Activated naive CD4-positive, alpha-beta T cell treated with anti-CD3 and anti-CD28 coated beads for 36 hours (primary cell): Measurements from ENCODE around the gene ABHD15. TPM values are rescaled to one million over a fixed set of nuclear protein-coding genes. Genes with fewer than 3 reads are reported as not detected.
A peak's percentile ranks its signal among the peaks of the same experiment; 100 is the strongest.

ENCODE experiments used
- CTCF ChIA-PET: fragments of 350-600 bp; sonication (Branson Sonifier 250); formaldehyde crosslinking; loops from one replicate; lab custom pipeline; 2021; ENCODE audit warnings: antibody characterized with exemption; lab: Charles Lee
- DNase-seq: peaks from one replicate; pipeline ENCODE4 v3.0.0-alpha.2; 2020
- H3K27ac Mint-ChIP-seq: one replicate; pipeline ENCODE4 v1.8.0; 2021; ENCODE audit warnings: mild to moderate bottlenecking, mixed read lengths
- H3K27me3 Mint-ChIP-seq: one replicate; pipeline ENCODE4 v1.8.0; 2021; ENCODE audit warnings: low read depth, mixed read lengths
- H3K36me3 Mint-ChIP-seq: one replicate; pipeline ENCODE4 v1.8.0; 2021; ENCODE audit warnings: low read depth, mixed read lengths
- H3K4me1 Mint-ChIP-seq: one replicate; pipeline ENCODE4 v1.8.0; 2021; ENCODE audit warnings: low read depth, mixed read lengths
- H3K4me3 Mint-ChIP-seq: one replicate; pipeline ENCODE4 v1.8.0; 2021; ENCODE audit warnings: mild to moderate bottlenecking, moderate library complexity, mixed read lengths
- H3K9me3 Mint-ChIP-seq: one replicate; pipeline ENCODE4 v1.8.0; 2021; ENCODE audit warnings: mixed read lengths
- intact Hi-C: fragments of 100-400 bp; cut with micrococcal nuclease; formaldehyde crosslinking; loops from one replicate; pipeline ENCODE4 v1.15.1; 2023
- total RNA-seq, 2 experiments: library from RNA; stranded (reverse); gene quantifications; one replicate each; pipeline ENCODE4 v1.2.3, GENCODE V29; 2021

ABHD15 gene
- total RNA-seq, 2 experiments from 2014 or later, result 3.7 to 4.0 TPM

DNA sequence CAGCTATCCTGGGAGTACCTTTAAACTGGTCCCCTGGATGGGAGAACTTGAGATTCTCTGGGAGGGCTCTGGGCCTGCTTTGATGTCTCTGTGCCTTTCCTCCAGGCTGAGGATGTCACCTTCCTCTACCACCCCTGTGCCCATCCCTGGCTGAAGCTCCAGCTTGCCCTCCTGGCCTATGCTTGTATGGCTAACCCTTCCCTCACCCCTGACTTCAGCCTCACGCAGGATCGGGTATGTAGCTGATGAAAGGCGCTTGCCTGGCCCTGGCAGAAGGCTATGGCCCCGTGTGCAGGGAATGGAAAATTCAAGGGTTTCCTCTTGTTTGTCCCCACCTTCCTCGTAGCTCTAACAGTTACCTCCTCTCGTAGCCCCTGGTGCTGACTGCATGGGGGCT is 4.6 kb upstream of the ABHD15 start:
- H3K27ac Mint-ChIP-seq, result no peak overlapping the region
- no peaks in the 10 kb centered on the region for H3K27me3 Mint-ChIP-seq
- H3K36me3 Mint-ChIP-seq, result peaks cover 8% of the 10 kb centered on the region
- DNase-seq, result no peak
- no peaks in the 10 kb centered on the region for H3K9me3 Mint-ChIP-seq
- H3K4me1 Mint-ChIP-seq, result peaks cover 5% of the 10 kb centered on the region
- H3K4me3 Mint-ChIP-seq, result no peak overlapping the region
- intact Hi-C loops, result no loop called here
- CTCF ChIA-PET, result interaction anchor here (0.6 to 2.6 kb wide), 6 partner anchors 9 to 208 kb away, joined by 3 to 14 read pairs (median 4); partner anchors contain the start of gene ANKRD13B

DNA sequence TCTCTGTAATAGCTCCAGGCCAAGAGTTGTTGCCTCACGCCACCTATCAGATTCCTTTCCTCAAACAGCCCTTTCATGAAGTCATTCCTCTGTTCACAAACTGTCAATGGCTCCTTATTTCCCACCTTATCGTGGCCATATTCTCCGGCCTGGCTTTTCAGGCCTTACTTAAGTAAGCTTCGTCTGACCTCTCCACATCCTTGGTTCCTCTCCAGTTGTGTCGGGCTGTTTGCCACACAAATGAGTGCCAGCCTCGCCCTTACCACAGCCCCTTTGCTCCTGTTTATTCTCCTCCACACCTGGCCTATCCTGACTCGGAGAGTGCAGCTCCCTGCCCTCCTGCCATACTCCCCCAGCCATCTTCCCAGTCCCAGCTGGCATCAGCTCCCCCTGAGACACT is 3.7 kb upstream of the ABHD15 start:
- Mint-ChIP-seq H3K27ac (no peak overlapping the region), H3K9me3 (no peaks in the 10 kb centered on the region), H3K27me3 (no peaks in the 10 kb centered on the region), H3K4me3 (no peak overlapping the region), H3K36me3 (peaks cover 8% of the 10 kb centered on the region), H3K4me1 (peaks cover 10% of the 10 kb centered on the region)
- CTCF ChIA-PET, result interaction anchor here (1.1 to 3.7 kb wide), 5 partner anchors 10 to 201 kb away, joined by 3 to 20 read pairs (median 11); partner anchors contain the start of gene ANKRD13B
- intact Hi-C loops, result no loop called here
- DNase-seq, result no peak

DNA sequence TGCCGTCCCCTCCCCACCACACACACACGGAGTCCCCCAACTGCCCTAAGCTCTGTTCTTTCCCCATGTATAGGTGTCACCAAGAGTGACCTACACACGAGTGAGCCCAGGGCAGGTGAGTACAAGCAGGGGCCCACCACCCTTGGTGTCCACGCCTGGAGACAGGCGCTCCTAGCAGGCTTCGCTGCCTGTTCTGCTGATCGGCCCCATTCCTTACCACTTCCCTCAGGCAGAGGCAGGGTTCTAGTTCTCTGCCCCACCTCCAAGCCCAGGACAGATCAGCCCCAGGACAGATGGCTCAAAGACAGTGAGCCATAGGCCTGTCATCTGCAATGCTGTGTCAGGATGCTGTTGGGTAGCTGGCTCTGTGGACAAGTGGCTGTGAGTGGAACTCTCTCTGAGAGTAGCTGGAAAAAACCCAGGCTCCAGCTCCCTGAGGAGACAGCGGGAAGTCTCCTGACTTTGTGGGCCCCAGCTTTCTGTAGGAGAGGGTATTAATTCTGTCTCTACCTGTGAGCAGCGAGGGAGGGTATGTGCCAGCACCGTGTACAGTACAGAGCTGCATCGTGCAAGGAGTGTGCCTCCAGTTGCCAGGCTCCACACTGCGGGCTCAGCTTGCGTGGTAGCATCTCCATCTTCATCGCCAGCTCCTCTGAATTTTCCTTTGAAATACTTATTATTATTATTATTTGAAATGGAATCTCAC is 2.6 kb upstream of the ABHD15 start:
- Mint-ChIP-seq H3K4me1 (peaks cover 12% of the 10 kb centered on the region), H3K27ac (no peak overlapping the region), H3K4me3 (peak overlapping the region; percentile 79), H3K9me3 (no peaks in the 10 kb centered on the region), H3K27me3 (no peaks in the 10 kb centered on the region), H3K36me3 (peaks cover 8% of the 10 kb centered on the region)
- no peak for DNase-seq
- CTCF ChIA-PET, result interaction anchor here (0.9 to 3.7 kb wide), 9 partner anchors 9 to 200 kb away, joined by 3 to 20 read pairs (median 4); partner anchors contain the start of gene ANKRD13B
- intact Hi-C loops, result loop anchor here (1.0 to 10.0 kb wide), 5 partner anchors 193 to 845 kb away; partner anchors contain the start of genes NEK8, SSH2 and TLCD1

DNA sequence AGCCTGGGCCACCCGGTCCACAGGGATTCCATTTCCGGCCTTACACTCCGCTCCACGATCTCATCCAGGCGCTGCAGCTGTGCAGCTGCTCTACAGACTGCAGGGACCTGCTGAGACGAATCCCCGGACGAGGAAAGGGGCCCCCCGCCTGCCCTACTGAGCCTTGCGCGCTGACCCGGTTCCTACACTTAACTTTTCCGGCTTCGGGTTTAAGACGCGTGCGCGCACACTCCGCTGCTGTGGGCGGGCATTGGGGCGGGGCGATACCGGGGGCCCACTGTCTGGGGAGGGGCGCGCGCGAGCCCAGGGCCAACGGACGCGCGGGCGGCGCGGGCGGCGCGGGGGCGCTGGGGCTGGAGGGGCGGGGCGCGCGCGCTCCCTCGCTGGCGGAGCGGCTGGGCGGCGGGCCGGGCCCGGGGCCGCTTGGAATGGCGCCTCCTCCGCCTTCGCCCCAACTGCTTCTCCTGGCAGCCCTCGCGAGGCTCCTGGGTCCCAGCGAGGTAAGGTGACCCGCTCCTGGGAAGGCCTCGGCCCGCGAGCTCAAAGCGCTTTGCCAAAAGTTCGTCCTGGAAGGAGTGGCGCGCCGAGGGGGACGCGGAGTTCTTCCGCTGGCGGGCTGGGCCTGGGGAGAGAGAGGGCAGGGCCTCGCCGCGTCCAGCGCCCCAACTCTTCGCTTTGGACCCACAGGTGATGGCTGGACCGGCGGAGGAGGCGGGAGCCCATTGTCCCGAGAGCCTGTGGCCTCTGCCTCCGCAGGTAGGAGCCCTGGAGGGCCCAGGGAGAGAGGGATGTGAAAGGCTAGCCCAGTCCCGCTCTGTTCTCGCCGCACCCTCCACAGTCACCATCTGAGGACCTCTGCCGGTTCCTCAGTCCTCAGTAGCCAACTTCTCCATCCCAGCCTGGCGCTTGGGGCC is 1.8 kb upstream of the ABHD15 start, which contains the start of gene TP53I13:
Gene TP53I13 (plus strand): TSS at position 371 of the 914 bp plus-strand sequence. CDS start 58 bp downstream, at position 429.
- CTCF ChIA-PET, result interaction anchor here (1.0 to 4.6 kb wide), 12 partner anchors 10 to 199 kb away, joined by 3 to 37 read pairs (median 5); partner anchors contain the start of gene ANKRD13B

DNA sequence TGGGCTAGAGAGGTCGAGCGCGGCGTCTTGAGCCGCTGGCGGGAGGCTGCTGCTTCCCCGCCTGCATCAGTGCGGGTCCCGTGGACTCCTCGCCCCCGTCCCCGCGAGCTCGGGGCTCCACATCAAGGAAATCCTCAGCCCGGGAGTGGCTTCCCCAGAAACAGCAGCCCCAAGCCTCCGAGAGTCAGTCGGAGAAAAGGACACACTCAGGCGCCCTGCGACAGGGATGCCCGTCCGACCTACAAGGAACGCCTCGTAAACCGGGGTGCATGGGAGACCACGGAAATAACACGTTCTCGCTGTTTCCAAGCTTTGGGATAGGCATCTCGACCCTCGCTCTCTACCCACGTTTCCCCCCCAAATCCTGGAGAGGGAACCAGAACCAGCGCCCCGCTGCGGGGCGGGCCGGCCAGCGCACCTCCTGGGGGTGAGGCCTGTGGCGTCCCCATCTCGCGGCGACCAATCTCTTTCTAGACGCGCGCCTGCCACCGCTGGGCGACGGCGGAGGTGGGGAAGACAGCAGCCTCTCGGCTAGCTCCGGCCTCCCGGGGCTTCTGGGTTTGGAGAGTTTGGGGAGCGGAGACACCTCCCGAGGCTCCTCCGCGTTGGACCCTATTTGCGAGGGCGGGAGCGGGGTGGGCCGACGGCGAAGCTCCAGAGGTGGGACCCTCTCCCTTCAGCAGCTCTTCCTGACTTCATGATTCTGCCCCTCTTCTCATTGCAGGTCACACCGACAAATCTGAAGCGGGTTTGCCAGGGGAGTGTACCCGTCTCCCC is 905 bp upstream of the ABHD15 start:
- peak overlapping the region; percentile 88 for H3K27ac Mint-ChIP-seq
- H3K9me3 Mint-ChIP-seq, result no peaks in the 10 kb centered on the region
- peak overlapping the region; percentile 94 for H3K4me3 Mint-ChIP-seq
- intact Hi-C loops, result loop anchor here (1.0 to 10.0 kb wide), 8 partner anchors 24 to 843 kb away; partner anchors contain the start of genes NEK8, NUFIP2, SSH2 and TAOK1
- peaks cover 12% of the 10 kb centered on the region for H3K4me1 Mint-ChIP-seq
- peak; percentile 83 for DNase-seq
- peaks cover 3% of the 10 kb centered on the region for H3K36me3 Mint-ChIP-seq
- no peaks in the 10 kb centered on the region for H3K27me3 Mint-ChIP-seq
- CTCF ChIA-PET, result interaction anchor here (1.2 to 4.6 kb wide), 5 partner anchors 12 to 198 kb away, joined by 3 to 37 read pairs (median 6); no protein-coding TSS in a partner anchor

More for the DNA sequence above, 1.8 kb upstream of the ABHD15 start, which contains the start of gene TP53I13:
- H3K9me3 Mint-ChIP-seq, result no peaks in the 10 kb centered on the region
- peaks cover 8% of the 10 kb centered on the region for H3K36me3 Mint-ChIP-seq
- intact Hi-C loops, result loop anchor here (1.0 to 10.0 kb wide), 7 partner anchors 23 to 844 kb away; partner anchors contain the start of genes NEK8, NUFIP2, SSH2 and TLCD1
- H3K4me3 Mint-ChIP-seq, result peak within 1 kb of the TSS; percentile 94
- H3K4me1 Mint-ChIP-seq, result peaks cover 12% of the 10 kb centered on the region
- no peaks in the 10 kb centered on the region for H3K27me3 Mint-ChIP-seq
- peak within 1 kb of the TSS; percentile 88 for H3K27ac Mint-ChIP-seq
- DNase-seq, result peak; percentile 91

DNA sequence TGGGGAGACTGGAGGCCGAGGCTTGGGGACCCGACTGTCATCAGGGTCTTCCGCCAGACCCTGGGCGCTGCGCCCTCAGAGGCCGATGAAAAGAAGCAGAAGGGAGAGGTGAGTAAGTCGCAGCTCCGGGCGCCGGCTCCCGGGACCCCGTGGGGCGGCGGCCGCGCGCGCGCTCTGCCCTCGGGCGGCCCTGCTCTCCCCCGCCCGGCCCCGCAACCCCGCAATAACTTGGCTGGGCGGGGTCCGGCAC is 392 bp upstream of the ABHD15 start:
- CTCF ChIA-PET, result interaction anchor here (0.6 to 4.6 kb wide), 10 partner anchors 12 to 363 kb away, joined by 3 to 37 read pairs (median 4); partner anchors contain the start of gene SSH2
- intact Hi-C loops, result loop anchor here (1.0 to 10.0 kb wide), 6 partner anchors 48 to 842 kb away; partner anchors contain the start of genes NEK8, SSH2, TAOK1 and TLCD1
- Mint-ChIP-seq H3K4me1 (peaks cover 12% of the 10 kb centered on the region), H3K27ac (peak overlapping the region; percentile 75), H3K27me3 (no peaks in the 10 kb centered on the region), H3K9me3 (no peaks in the 10 kb centered on the region), H3K4me3 (peak overlapping the region; percentile 94), H3K36me3 (peaks cover 7% of the 10 kb centered on the region)
- no peak for DNase-seq

DNA sequence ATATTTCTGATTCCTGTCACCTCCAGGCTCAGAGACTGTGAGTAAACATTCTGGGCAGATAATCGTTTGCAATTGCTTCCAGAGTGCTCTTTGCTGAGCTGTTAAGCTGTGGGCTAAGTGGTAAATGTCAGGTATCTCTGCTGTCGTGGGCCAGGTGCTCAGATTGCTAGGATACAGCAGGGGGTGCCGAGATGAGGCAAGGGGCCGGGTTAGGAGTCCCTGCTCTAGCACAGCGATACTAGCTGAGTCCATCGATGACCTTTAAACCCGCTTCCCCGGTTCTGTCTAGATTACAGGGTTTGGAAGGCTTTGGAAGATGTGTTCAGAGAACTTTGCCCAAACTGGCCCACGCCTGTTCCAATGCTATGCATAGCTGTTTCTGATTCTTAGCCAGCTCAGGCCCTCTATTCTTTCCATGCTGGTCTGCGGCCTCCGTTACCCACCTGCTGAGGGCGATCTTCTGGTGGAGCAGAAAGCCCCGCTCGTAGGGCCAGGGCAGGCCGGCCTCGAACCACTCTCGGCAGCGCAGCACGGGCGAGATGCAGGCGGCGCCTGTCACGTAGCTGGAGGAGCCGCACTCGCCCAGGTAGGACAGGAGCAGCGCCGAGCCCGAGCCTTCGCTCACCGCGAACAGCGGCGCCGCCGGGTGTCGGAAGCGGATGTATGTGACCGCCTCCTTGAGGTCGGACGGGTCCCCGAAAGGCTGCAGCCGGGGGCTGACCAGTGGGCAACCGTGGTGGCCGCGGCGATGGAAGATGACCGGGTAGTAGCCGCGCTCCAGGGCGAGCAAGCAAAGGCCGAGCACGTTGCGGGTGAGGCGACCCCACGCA is 979 bp downstream of the ABHD15 start:
- Mint-ChIP-seq H3K36me3 (peaks cover 12% of the 10 kb centered on the region), H3K9me3 (no peaks in the 10 kb centered on the region), H3K27me3 (no peaks in the 10 kb centered on the region), H3K4me1 (peaks cover 12% of the 10 kb centered on the region), H3K27ac (peak overlapping the region; percentile 70), H3K4me3 (peak overlapping the region; percentile 90)
- intact Hi-C loops, result loop anchor here (5.0 to 10.0 kb wide), 4 partner anchors 196 to 841 kb away; partner anchors contain the start of genes NEK8, SSH2 and TLCD1
- DNase-seq, result peak; percentile 70
- CTCF ChIA-PET, result interaction anchor here (0.7 to 4.6 kb wide), 10 partner anchors 9 to 365 kb away, joined by 3 to 37 read pairs (median 5); partner anchors contain the start of gene SSH2

DNA sequence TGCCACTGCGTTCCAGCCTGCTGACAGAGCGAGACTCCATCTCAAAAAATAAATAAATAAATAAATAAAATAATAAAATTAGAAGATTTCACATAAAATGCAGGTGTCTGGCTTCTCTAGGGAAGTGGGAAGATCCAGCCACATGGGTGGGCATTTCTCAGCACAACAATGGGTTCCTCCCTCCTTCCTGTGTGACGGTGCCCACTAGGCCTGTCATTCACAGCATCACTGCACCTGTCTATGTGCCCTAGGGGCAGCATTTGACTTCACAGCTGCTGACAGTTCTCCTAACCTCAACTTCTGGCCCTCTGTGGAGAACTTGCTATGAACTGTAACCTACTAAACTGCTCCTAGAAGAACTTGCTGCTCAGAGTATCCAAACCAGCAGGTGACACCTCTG is 3.0 kb downstream of the ABHD15 start:
- CTCF ChIA-PET, result interaction anchor here (0.7 to 4.6 kb wide), 2 partner anchors 59 to 194 kb away, joined by 4 to 37 read pairs; no protein-coding TSS in a partner anchor
- no peak overlapping the region for H3K27ac Mint-ChIP-seq
- peaks cover 9% of the 10 kb centered on the region for H3K36me3 Mint-ChIP-seq
- intact Hi-C loops, result loop anchor here (10.0 kb wide), 1 partner anchor 839 kb away; the partner anchor contains the start of genes NEK8 and TLCD1
- H3K9me3 Mint-ChIP-seq, result no peaks in the 10 kb centered on the region
- peaks cover 7% of the 10 kb centered on the region for H3K4me1 Mint-ChIP-seq
- H3K4me3 Mint-ChIP-seq, result no peak overlapping the region
- H3K27me3 Mint-ChIP-seq, result no peaks in the 10 kb centered on the region
- DNase-seq, result no peak

DNA sequence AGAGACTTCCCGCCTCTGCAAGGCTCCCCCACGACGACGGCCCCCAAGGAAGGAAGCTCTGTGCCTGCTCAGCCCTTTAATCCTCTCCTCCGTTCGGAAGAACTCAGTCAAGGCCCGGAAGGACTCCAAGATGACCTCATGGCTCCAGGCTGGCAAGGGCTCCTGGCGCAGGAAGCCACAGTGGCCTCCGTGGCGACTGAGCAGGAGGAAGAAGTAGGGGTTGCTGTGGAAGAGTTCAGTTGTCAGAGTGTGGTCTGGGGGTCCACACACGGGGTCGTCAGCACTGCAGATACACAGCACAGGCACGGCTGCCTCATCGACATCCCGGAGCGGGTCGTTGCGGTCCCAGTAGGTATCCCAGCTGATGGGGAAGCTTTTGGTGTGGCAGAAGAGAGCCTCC is 4.2 kb downstream of the ABHD15 start:
- intact Hi-C loops, result loop anchor here (10.0 kb wide), 1 partner anchor 838 kb away; the partner anchor contains the start of genes NEK8 and TLCD1
- CTCF ChIA-PET, result no interaction called here
- H3K36me3 Mint-ChIP-seq, result peaks cover 9% of the 10 kb centered on the region
- no peaks in the 10 kb centered on the region for H3K9me3 Mint-ChIP-seq
- H3K4me1 Mint-ChIP-seq, result peaks cover 11% of the 10 kb centered on the region
- H3K4me3 Mint-ChIP-seq, result no peak overlapping the region
- no peak overlapping the region for H3K27ac Mint-ChIP-seq
- no peaks in the 10 kb centered on the region for H3K27me3 Mint-ChIP-seq
- no peak for DNase-seq
